B cell (primary cell): Measurements from ENCODE around the gene MYO6. TPM values are rescaled to one million over a fixed set of nuclear protein-coding genes. Genes with fewer than 3 reads are reported as not detected.

Experiments used
- ATAC-seq: fragments of 200-7000 bp; cut with Tn5 transposase; one replicate; pipeline ENCODE4 v1.10.0; 2021; ENCODE audit warnings: low read depth, mild to moderate bottlenecking, moderate number of reproducible peaks, moderate library complexity
- CTCF ChIA-PET: fragments of 350-600 bp; sonication (Branson Sonifier 250); formaldehyde crosslinking; loops from one replicate; lab custom pipeline; 2021; ENCODE audit warnings: antibody characterized with exemption, inconsistent platforms; lab: Charles Lee
- POLR2A ChIA-PET: fragments of 350-600 bp; sonication (Branson Sonifier 250); formaldehyde crosslinking; loops from one replicate; lab custom pipeline; 2021; ENCODE audit warnings: antibody characterized with exemption; lab: Charles Lee
- DNase-seq: peaks from one replicate; pipeline ENCODE4 v3.0.0; 2013
- H2AFZ ChIP-seq: 2 replicates; pipeline ENCODE4 v1.6.1; 2012; ENCODE audit warnings: mild to moderate bottlenecking, low read depth, low read length; ENCODE audit not compliant: insufficient read depth, poor library complexity, severe bottlenecking
- H3K27ac ChIP-seq, 2 donors: 1 replicate in 1 of 2; 2 replicates in 1 of 2; pipeline ENCODE4 v1.5.1; 2012 to 2013; ENCODE audit warnings: low read length in 2 of 2, mild to moderate bottlenecking in 2 of 2, moderate library complexity in 1 of 2
- H3K27me3 ChIP-seq, 4 experiments: fragments of 200-600 bp in 1 of 4; sonication (generic) in 1 of 4; replicated peaks in 1 of 4; 1 replicate in 2 of 4; 2 replicates in 2 of 4; pipeline versions ENCODE4 v1.6.1 to v1.7.0; 2013 to 2016; ENCODE audit warnings: low read length in 3 of 4, mild to moderate bottlenecking in 2 of 4, mixed read lengths in 1 of 4, moderate library complexity in 1 of 4; ENCODE audit not compliant: insufficient read depth in 4 of 4, control insufficient read depth in 3 of 4; ENCODE audit errors: control extremely low read depth in 1 of 4
- H3K36me3 ChIP-seq, 2 experiments: replicated peaks in 1 of 2; 1 replicate in 1 of 2; 2 replicates in 1 of 2; pipeline versions ENCODE4 v1.6.1 to v1.7.1; 2013; ENCODE audit warnings: low read length in 1 of 2; ENCODE audit not compliant: insufficient read depth in 2 of 2, control insufficient read depth in 1 of 2; ENCODE audit errors: control extremely low read depth in 1 of 2, extremely low read depth in 1 of 2
- H3K4me1 ChIP-seq, 2 donors: fragments of 200-600 bp in 1 of 2; sonication (generic) in 1 of 2; 1 replicate in 1 of 2; 2 replicates in 1 of 2; pipeline versions ENCODE4 v1.5.1 to v1.6.1; 2013 to 2017; ENCODE audit warnings: low read length in 2 of 2; ENCODE audit not compliant: control insufficient read depth in 2 of 2, insufficient read depth in 2 of 2
- H3K4me2 ChIP-seq: replicated peaks from 2 replicates; pipeline ENCODE3; 2012; ENCODE audit warnings: mild to moderate bottlenecking, low read depth, low read length; ENCODE audit not compliant: poor library complexity, severe bottlenecking
- H3K4me3 ChIP-seq, 5 experiments: fragments of 200-600 bp in 1 of 5; sonication (generic) in 1 of 5; 1 replicate in 3 of 5; 2 replicates in 2 of 5; pipeline versions ENCODE4 v1.5.1 to v1.7.0; 2011 to 2016; ENCODE audit warnings: low read length in 4 of 5, mild to moderate bottlenecking in 4 of 5, low read depth in 2 of 5, control low read depth in 1 of 5, moderate library complexity in 1 of 5; ENCODE audit not compliant: insufficient read depth in 1 of 5; ENCODE audit errors: control extremely low read depth in 1 of 5, extremely low read depth in 1 of 5
- H3K79me2 ChIP-seq: fragments of 200-600 bp; sonication (generic); one replicate; pipeline ENCODE4 v1.6.0; 2016; ENCODE audit warnings: low read length; ENCODE audit not compliant: control insufficient read depth, insufficient read depth
- H3K9ac ChIP-seq: fragments of 200-600 bp; sonication (generic); 2 replicates; pipeline ENCODE4 v1.6.1; 2017; ENCODE audit warnings: mild to moderate bottlenecking, low read length, moderate library complexity
- H3K9me3 ChIP-seq, 3 donors: one replicate each; pipeline versions ENCODE4 v1.6.1 to v1.7.1; 2013; ENCODE audit warnings: low read length in 2 of 3; ENCODE audit not compliant: control insufficient read depth in 2 of 3, insufficient read depth in 1 of 3; ENCODE audit errors: control extremely low read depth in 1 of 3
- H4K20me1 ChIP-seq: 2 replicates; pipeline ENCODE4 v1.6.0; 2012; ENCODE audit warnings: mild to moderate bottlenecking, low read length; ENCODE audit not compliant: insufficient read depth, control insufficient read depth, poor library complexity, severe bottlenecking
- H3K27ac Mint-ChIP-seq: one replicate; pipeline ENCODE4 v1.8.0; 2021; ENCODE audit warnings: mixed read lengths
- H3K27me3 Mint-ChIP-seq: one replicate; pipeline ENCODE4 v1.8.0; 2021; ENCODE audit warnings: mixed read lengths
- H3K4me1 Mint-ChIP-seq: one replicate; pipeline ENCODE4 v1.8.0; 2021; ENCODE audit warnings: mixed read lengths
- H3K4me3 Mint-ChIP-seq: one replicate; pipeline ENCODE4 v1.8.0; 2021; ENCODE audit warnings: mixed read lengths
- H3K9me3 Mint-ChIP-seq: one replicate; pipeline ENCODE4 v1.8.0; 2022; ENCODE audit warnings: mixed read lengths; ENCODE audit not compliant: insufficient read depth
- CTCF ChIP-seq: fragments of 200-600 bp; IDR thresholded peaks from one replicate; pipeline ENCODE4 v1.8.0; 2022; ENCODE audit warnings: antibody characterized with exemption, mild to moderate bottlenecking
- EZH2 ChIP-seq: IDR thresholded peaks from 2 replicates; pipeline ENCODE4 v1.6.1; 2012; ENCODE audit warnings: borderline replicate concordance, low read depth, mild to moderate bottlenecking, moderate library complexity, low read length; ENCODE audit not compliant: insufficient read depth, poor library complexity, severe bottlenecking
- WGBS: methylation state at CpG from one replicate; pipeline ENCODE4 v1.1.5; 2013; ENCODE audit warnings: missing lambda C conversion rate; ENCODE audit not compliant: insufficient coverage; 5-methylcytosine and 5-hydroxymethylcytosine counted together
- intact Hi-C: fragments of 100-400 bp; cut with micrococcal nuclease; formaldehyde crosslinking; loops from one replicate; pipeline ENCODE4 v1.10.0; 2022
- polyA plus RNA-seq: library from polyadenylated mRNA; depleted of rRNA; stranded (reverse); fragments of >200 nt; gene quantifications from 2 replicates; pipeline ENCODE4 v1.2.3, GENCODE V29; 2012
- total RNA-seq, 2 donors: library from RNA; stranded (reverse); fragments of 120-200 nt in 1 of 2; gene quantifications; 1 replicate in 1 of 2; 2 replicates in 1 of 2; pipeline versions ENCODE4 v1.2.3 to v1.2.4, GENCODE V29; 2013 to 2022

MYO6 gene
- total and polyA plus RNA-seq, 2 donors (not counting 1 experiment from before 2014, with no cell fraction given), result 0.09 to 0.59 TPM

DNA sequence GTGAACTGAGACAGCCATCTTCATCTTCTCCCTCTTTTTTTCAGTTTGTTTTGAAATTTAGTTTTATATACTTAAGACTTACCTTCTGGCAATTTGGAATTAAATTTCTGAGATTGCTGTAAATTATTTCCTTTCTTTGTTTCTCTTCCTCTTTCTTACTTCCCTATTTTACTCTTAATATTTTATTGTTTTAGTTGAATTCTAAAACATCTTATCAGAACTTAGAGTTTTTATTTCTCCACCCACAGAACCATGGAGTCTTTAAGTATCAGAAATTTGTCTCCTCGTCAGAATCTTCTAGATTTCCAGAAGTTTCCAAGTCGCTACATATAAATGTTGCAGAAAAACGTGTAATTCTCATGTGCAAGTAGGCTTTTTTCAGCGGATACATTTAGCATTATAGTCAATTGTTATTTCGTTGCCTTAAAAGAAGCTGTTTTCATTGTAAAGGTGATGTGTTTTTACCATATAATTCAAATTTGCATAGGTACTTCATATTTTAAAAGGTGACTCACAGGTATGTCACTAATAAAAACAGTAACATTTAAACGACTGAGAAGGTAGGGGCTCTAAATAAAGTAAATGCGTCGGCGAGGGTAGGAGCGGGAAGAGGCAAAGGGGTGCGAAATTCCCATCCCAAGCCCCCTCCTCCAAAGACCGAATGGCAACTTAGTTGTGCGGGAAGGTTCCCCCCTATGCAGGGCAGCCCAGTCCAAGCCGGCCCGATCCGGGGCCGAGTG, 866 bp upstream of the MYO6 start:
- Histone ChIP-seq H4K20me1 (no peaks in the 10 kb centered on the region), H3K36me3 (no peaks in the 10 kb centered on the region), H3K79me2 (no peaks in the 10 kb centered on the region), H3K9ac (peak overlapping the region; percentile 83), H3K9me3 (peaks cover 0 to 19% (median 0%) of the 10 kb centered on the region in 3 donors), H3K4me1 (peaks cover 25 to 28% of the 10 kb centered on the region in 2 donors), H3K27ac (no peak overlapping the region), H2AFZ (peak overlapping the region; percentile 77), H3K4me2 (peak overlapping the region; percentile 99), H3K4me3 (peak overlapping the region; percentile 57 to 73 (median 71)), H3K27me3 (peaks cover 1 to 68% (median 57%) of the 10 kb centered on the region in 4 experiments)
- Mint-ChIP-seq H3K9me3 (peaks cover 2% of the 10 kb centered on the region), H3K4me1 (peaks cover 19% of the 10 kb centered on the region), H3K4me3 (peak overlapping the region; percentile 89), H3K27ac (no peak overlapping the region), H3K27me3 (peaks cover 61% of the 10 kb centered on the region)
- intact Hi-C loops, result loop anchor here (2.0 to 5.0 kb wide), 3 partner anchors 71 to 506 kb away; partner anchors contain the start of gene COX7A2
- TF ChIP-seq CTCF (no peak), EZH2 (no peak)
- DNase-seq (peak; percentile 62), ATAC-seq (peak; percentile 14)
- CTCF ChIA-PET, result no interaction called here
- POLR2A ChIA-PET, result no interaction called here
- 0% methylated on average over 7 of the region's 17 CpGs for WGBS

DNA sequence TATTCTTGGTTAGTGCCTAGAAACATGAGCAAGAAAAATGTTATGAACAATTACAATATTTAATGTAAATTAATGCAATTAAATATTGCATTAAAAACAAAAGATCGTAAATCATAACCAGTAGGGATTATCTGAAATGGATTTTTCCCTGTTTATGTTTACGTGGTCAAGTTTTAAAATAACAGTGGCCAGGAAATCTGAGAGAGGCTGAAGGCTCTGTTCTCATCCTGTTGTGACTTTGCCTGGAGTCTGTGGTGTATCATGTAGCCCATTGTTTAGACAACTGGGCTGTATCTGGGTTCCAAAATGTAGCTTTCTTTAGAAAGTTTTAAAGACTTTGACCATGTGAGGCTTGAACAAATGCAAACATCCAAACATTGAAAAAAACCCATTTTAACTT, 2.4 kb downstream of the MYO6 start:
- Histone ChIP-seq H4K20me1 (no peaks in the 10 kb centered on the region), H3K79me2 (no peaks in the 10 kb centered on the region), H3K27me3 (peaks cover 0 to 51% (median 41%) of the 10 kb centered on the region in 4 experiments), H3K9ac (no peak overlapping the region), H3K36me3 (no peaks in the 10 kb centered on the region), H3K4me2 (no peak overlapping the region), H3K4me1 (peaks cover 23 to 25% of the 10 kb centered on the region in 2 donors), H3K9me3 (peaks cover 0 to 17% (median 0%) of the 10 kb centered on the region in 3 donors), H2AFZ (no peak overlapping the region), H3K27ac (no peak overlapping the region), H3K4me3 (no peak overlapping the region)
- WGBS, result 83% methylated on average over 1 of the region's 2 CpGs
- no peak overlapping the region for H3K27ac Mint-ChIP-seq
- ChIA-PET CTCF (no interaction called here), POLR2A (no interaction called here)
- DNase-seq (no peak), ATAC-seq (no peak)
- peaks cover 56% of the 10 kb centered on the region for H3K27me3 Mint-ChIP-seq
- TF ChIP-seq CTCF (no peak), EZH2 (no peak)
- H3K4me1 Mint-ChIP-seq, result peaks cover 19% of the 10 kb centered on the region
- intact Hi-C loops, result no loop called here
- no peak overlapping the region for H3K4me3 Mint-ChIP-seq
- H3K9me3 Mint-ChIP-seq, result no peaks in the 10 kb centered on the region
